ENCODE results near the gene FAM228B. TPM values are rescaled to one million over a fixed set of nuclear protein-coding genes. Genes with fewer than 3 reads are reported as not detected.
"Not testable (repeated sequence)": the region's sequence is repeated elsewhere in the genome, so short reads cannot be mapped to it uniquely, and the experiment has no call there.

FAM228B gene
- total RNA-seq, 4 donors from 2014 or later: 4.1 to 14.6 (median 7.5) TPM

- no peak for DNase-seq (ENCODE audit: low spot score in 2 of 2)
- 97% methylated on average over 3 of the region's 3 CpGs for WGBS
Measured at GRCh38 chr2:24132543-24132942, 9.3 kb downstream of the FAM228B start.

GRCh38 chr2:24140305-24140704, 17.0 kb downstream of the FAM228B start:
- H3K27ac ChIP-seq; H3K9me3 ChIP-seq; H3K4me3 ChIP-seq; H3K4me1 ChIP-seq; DNase-seq (ENCODE audit: low spot score in 2 of 2); H3K27me3 ChIP-seq: not testable (repeated sequence)
- 94% methylated on average over 5 of the region's 5 CpGs for WGBS
- peaks cover 13% of the 10 kb centered on the region for H3K36me3 ChIP-seq

More at GRCh38 chr2:24132543-24132942, 9.3 kb downstream of the FAM228B start:
- Histone ChIP-seq H3K4me1 (no peaks in the 10 kb centered on the region), H3K36me3 (no peaks in the 10 kb centered on the region), H3K9me3 (no peaks in the 10 kb centered on the region), H3K27ac (no peak overlapping the region), H3K27me3 (no peaks in the 10 kb centered on the region), H3K4me3 (no peak overlapping the region)
- TF ChIP-seq POLR2A (IDR thresholded peaks at IDR 0.05) (no peak), EP300 (IDR thresholded peaks at IDR 0.05) (no peak)

DNA sequence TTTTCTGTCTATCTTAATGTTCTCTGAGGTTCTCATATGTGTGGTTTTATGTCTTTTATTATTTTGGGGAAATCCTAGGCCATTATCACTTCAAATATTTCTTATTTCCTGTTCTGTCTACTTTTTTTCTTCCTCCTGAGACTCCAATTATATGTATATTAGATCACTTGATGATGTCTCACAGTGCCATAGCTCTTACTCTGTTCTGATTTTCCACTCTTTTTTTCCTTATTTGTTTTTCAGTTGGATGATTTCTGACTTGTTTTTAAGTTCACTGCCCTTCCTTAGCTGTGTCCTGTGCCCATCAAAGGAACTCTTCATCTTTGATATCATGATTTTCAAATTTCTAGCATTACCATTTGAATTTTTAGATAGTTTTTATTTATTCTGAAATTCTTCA, 24.1 kb downstream of the FAM228B start:
- no peak overlapping the region for H3K27ac ChIP-seq
- H3K27me3 ChIP-seq: no peaks in the 10 kb centered on the region
- H3K36me3 ChIP-seq: peaks cover 21% of the 10 kb centered on the region
- no peak overlapping the region for H3K4me3 ChIP-seq
- TF ChIP-seq EP300 (IDR thresholded peaks at IDR 0.05) (no peak), CTCF (IDR thresholded peaks at IDR 0.05) (no peak), POLR2AphosphoS5 (IDR thresholded peaks at IDR 0.05) (no peak), POLR2A (IDR thresholded peaks at IDR 0.05) (no peak)
- H3K4me1 ChIP-seq: no peaks in the 10 kb centered on the region
- peaks cover 8% of the 10 kb centered on the region for H3K9me3 ChIP-seq
- no peak for DNase-seq (ENCODE audit: low spot score in 2 of 2)

GRCh38 chr2:24152413-24153197, 29.3 kb downstream of the FAM228B start:
- 92% methylated on average over 5 of the region's 5 CpGs for whole genome bisulfite sequencing
- no peak for DNase-seq (ENCODE audit: low spot score in 2 of 2)
- Histone ChIP-seq H3K27ac (no peak overlapping the region), H3K4me3 (no peak overlapping the region), H3K27me3 (no peaks in the 10 kb centered on the region), H3K9me3 (peaks cover 4% of the 10 kb centered on the region), H3K36me3 (peaks cover 17% of the 10 kb centered on the region), H3K4me1 (no peaks in the 10 kb centered on the region)
- no peak for TF ChIP-seq POLR2AphosphoS5 (IDR thresholded peaks at IDR 0.05)
- TF ChIP-seq CTCF (IDR thresholded peaks at IDR 0.05): no peak
- no peak for TF ChIP-seq POLR2A (IDR thresholded peaks at IDR 0.05)
- no peak for TF ChIP-seq EP300 (IDR thresholded peaks at IDR 0.05)

DNA sequence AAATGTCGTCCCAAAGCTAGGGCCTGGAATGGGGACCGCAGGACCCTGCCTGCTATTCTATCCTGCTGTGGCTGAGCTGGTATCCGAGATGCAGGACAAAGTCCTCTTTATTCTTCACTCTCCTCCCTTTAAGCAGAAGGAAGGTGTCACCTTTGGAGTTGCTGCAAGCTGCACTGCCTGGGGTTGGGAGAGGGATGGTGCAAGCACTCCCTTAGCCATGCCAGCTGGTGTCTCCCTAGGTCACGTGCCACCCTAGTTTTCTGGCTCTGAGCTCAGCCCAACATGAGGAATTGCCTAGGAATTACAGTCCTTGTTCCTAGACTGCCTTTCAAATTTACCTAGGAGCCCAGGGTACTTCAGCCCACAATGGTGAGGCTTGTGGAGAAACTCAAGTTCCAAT, 30.2 kb downstream of the FAM228B start:
- no peaks in the 10 kb centered on the region for H3K9me3 ChIP-seq
- 71% methylated on average over 4 of the region's 4 CpGs for WGBS
- H3K4me1 ChIP-seq: no peaks in the 10 kb centered on the region

DNA sequence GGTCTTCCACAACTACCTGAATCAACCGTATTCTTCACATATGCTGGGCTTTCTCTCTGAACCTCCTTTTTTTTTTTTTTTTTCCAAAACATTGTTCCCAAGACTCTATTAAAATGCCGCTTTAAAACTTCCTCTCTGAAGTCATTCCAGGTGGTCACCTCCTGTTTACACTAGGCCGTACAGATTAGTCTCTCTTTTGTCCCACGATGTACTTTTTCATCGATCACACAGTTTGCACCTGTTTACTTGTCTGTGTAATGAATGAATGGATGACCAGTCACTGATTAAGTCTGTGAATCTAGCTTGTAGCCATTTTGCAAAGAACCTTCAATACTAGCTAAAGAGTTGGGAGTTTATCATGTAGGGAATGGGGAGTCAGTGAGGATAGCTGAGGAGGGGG, 34.9 kb downstream of the FAM228B start:
- TF ChIP-seq POLR2A (IDR thresholded peaks at IDR 0.05): no peak
- no peak for TF ChIP-seq POLR2AphosphoS5 (IDR thresholded peaks at IDR 0.05)
- TF ChIP-seq CTCF (IDR thresholded peaks at IDR 0.05): no peak
- TF ChIP-seq EP300 (IDR thresholded peaks at IDR 0.05): no peak
- H3K27me3 ChIP-seq: no peaks in the 10 kb centered on the region
- H3K27ac ChIP-seq: no peak overlapping the region
- WGBS: 86% methylated on average over 5 of the region's 5 CpGs
- DNase-seq (ENCODE audit: low spot score in 2 of 2): no peak
- no peaks in the 10 kb centered on the region for H3K4me1 ChIP-seq
- H3K36me3 ChIP-seq: peaks cover 5% of the 10 kb centered on the region
- H3K9me3 ChIP-seq: no peaks in the 10 kb centered on the region
- H3K4me3 ChIP-seq: no peak overlapping the region

More for the DNA sequence above, 30.2 kb downstream of the FAM228B start:
- no peak overlapping the region for H3K4me3 ChIP-seq
- H3K27me3 ChIP-seq: no peaks in the 10 kb centered on the region
- peaks cover 17% of the 10 kb centered on the region for H3K36me3 ChIP-seq
- TF ChIP-seq POLR2AphosphoS5 (IDR thresholded peaks at IDR 0.05): no peak
- no peak for TF ChIP-seq CTCF (IDR thresholded peaks at IDR 0.05)
- DNase-seq (ENCODE audit: low spot score in 2 of 2): no peak
- H3K27ac ChIP-seq: no peak overlapping the region
